HepG2 (cell line): ENCODE results near the gene STX10. TPM values are rescaled to one million over a fixed set of nuclear protein-coding genes. Genes with fewer than 3 reads are reported as not detected.

Source experiments
- ETV5 ChIP-seq: IDR thresholded peaks from 2 replicates; pipeline ENCODE4 v1.6.1; 2018; ENCODE audit warnings: missing biosample characterization, missing genetic modification reagents, inconsistent platforms, borderline replicate concordance
- GMEB1 ChIP-seq: sonication (generic); formaldehyde crosslinking; IDR thresholded peaks from 2 replicates; pipeline ENCODE4 v1.5.1; 2020; ENCODE audit warnings: missing genetic modification reagents, mild to moderate bottlenecking, borderline replicate concordance
- KAT2B ChIP-seq: fragments of 150-350 bp; IDR thresholded peaks from 2 replicates; pipeline ENCODE4 v1.6.1; 2014; ENCODE audit warnings: low read depth, low read length, borderline replicate concordance
- NR2F6 ChIP-seq, 2 experiments: IDR thresholded peaks; 2 replicates each; pipeline ENCODE4 v1.6.1; 2016; ENCODE audit warnings: antibody characterized with exemption in 1 of 2, mild to moderate bottlenecking in 1 of 2
- RAD51 ChIP-seq: fragments of 450-650 bp; IDR thresholded peaks from 2 replicates; pipeline ENCODE4 v1.6.1; 2016; ENCODE audit warnings: borderline replicate concordance
- ZNF280D ChIP-seq: sonication (generic); formaldehyde crosslinking; IDR thresholded peaks from 2 replicates; pipeline ENCODE4 v1.5.1; 2020; ENCODE audit warnings: mild to moderate bottlenecking, missing genetic modification reagents
- ZNF343 ChIP-seq: sonication (generic); formaldehyde crosslinking; IDR thresholded peaks from 2 replicates; pipeline ENCODE4 v1.4.0; 2020; ENCODE audit warnings: mild to moderate bottlenecking, missing genetic modification reagents
- ZNF777 ChIP-seq: sonication (generic); formaldehyde crosslinking; IDR thresholded peaks from 2 replicates; pipeline ENCODE4 v1.4.0; 2020; ENCODE audit warnings: missing genetic modification reagents
- polyA plus RNA-seq, 8 experiments: library from polyadenylated mRNA; depleted of rRNA in 3 of 8; stranded (reverse) in 7 of 8; unstranded in 1 of 8; fragments of >200 nt; fragmentation: Illumina TruSeq in 4 of 8; extraction: Trizol in 4 of 8; gene quantifications; 2 replicates each; pipeline versions ENCODE4 v1.2.1 to v1.2.3, GENCODE V29; 2011 to 2016; ENCODE audit warnings: low read depth in 4 of 8, missing spikeins in 1 of 8, mixed read lengths in 1 of 8; ENCODE audit not compliant: insufficient read depth in 1 of 8
- total RNA-seq, 5 experiments: library from RNA; depleted of rRNA; stranded (reverse); fragments of >200 nt; fragmentation: Illumina TruSeq; extraction: Trizol; gene quantifications; 2 replicates each; pipeline ENCODE4 v1.2.3, GENCODE V29; 2016; ENCODE audit warnings: low read depth in 1 of 5
- TF ChIP-seq, protein P1 (sequence below): sonication (generic); formaldehyde crosslinking; IDR thresholded peaks from 2 replicates; pipeline ENCODE4 v1.4.0; 2020; ENCODE audit warnings: missing genetic modification reagents, borderline replicate concordance
- TF ChIP-seq, protein P2 (sequence below): sonication (generic); formaldehyde crosslinking; IDR thresholded peaks from 2 replicates; pipeline ENCODE4 v1.4.0; 2020; ENCODE audit warnings: mild to moderate bottlenecking, missing genetic modification reagents, borderline replicate concordance
- TF ChIP-seq, protein P3 (sequence below): sonication (generic); formaldehyde crosslinking; IDR thresholded peaks from 2 replicates; pipeline ENCODE4 v1.5.1; 2020; ENCODE audit warnings: missing genetic modification reagents, mild to moderate bottlenecking, borderline replicate concordance
- TF ChIP-seq, protein P4 (sequence below): conservative IDR thresholded peaks from 2 replicates; pipeline ENCODE4 v1.6.1; 2018; ENCODE audit warnings: missing genetic modification reagents

The STX10 gene
- total and polyA plus RNA-seq, 2 of the 13 experiments (the other 11 are each of a cell fraction or from before 2014, with no cell fraction given), result 47.9 to 66.4 TPM

GRCh38 chr19:13164343-13165161, 14.4 kb upstream of the STX10 start (continued):
- TF ChIP-seq, protein P1, sequence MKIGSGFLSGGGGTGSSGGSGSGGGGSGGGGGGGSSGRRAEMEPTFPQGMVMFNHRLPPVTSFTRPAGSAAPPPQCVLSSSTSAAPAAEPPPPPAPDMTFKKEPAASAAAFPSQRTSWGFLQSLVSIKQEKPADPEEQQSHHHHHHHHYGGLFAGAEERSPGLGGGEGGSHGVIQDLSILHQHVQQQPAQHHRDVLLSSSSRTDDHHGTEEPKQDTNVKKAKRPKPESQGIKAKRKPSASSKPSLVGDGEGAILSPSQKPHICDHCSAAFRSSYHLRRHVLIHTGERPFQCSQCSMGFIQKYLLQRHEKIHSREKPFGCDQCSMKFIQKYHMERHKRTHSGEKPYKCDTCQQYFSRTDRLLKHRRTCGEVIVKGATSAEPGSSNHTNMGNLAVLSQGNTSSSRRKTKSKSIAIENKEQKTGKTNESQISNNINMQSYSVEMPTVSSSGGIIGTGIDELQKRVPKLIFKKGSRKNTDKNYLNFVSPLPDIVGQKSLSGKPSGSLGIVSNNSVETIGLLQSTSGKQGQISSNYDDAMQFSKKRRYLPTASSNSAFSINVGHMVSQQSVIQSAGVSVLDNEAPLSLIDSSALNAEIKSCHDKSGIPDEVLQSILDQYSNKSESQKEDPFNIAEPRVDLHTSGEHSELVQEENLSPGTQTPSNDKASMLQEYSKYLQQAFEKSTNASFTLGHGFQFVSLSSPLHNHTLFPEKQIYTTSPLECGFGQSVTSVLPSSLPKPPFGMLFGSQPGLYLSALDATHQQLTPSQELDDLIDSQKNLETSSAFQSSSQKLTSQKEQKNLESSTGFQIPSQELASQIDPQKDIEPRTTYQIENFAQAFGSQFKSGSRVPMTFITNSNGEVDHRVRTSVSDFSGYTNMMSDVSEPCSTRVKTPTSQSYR (CRISPR knock-in tag), result peak; percentile 99
- TF ChIP-seq RAD51, result no peak
- TF ChIP-seq GMEB1 (CRISPR knock-in tag), result peak; percentile 47; the same call in 1 of the 2 replicates
- TF ChIP-seq, protein P2, sequence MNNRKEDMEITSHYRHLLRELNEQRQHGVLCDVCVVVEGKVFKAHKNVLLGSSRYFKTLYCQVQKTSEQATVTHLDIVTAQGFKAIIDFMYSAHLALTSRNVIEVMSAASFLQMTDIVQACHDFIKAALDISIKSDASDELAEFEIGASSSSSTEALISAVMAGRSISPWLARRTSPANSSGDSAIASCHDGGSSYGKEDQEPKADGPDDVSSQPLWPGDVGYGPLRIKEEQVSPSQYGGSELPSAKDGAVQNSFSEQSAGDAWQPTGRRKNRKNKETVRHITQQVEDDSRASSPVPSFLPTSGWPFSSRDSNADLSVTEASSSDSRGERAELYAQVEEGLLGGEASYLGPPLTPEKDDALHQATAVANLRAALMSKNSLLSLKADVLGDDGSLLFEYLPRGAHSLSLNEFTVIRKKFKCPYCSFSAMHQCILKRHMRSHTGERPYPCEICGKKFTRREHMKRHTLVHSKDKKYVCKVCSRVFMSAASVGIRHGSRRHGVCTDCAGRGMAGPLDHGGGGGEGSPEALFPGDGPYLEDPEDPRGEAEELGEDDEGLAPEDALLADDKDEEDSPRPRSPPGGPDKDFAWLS (CRISPR knock-in tag), result no peak
- TF ChIP-seq ZNF777, result peak; percentile 32; the same call in 1 of the 2 replicates
- no peak for TF ChIP-seq ZNF343
- TF ChIP-seq, protein P3, sequence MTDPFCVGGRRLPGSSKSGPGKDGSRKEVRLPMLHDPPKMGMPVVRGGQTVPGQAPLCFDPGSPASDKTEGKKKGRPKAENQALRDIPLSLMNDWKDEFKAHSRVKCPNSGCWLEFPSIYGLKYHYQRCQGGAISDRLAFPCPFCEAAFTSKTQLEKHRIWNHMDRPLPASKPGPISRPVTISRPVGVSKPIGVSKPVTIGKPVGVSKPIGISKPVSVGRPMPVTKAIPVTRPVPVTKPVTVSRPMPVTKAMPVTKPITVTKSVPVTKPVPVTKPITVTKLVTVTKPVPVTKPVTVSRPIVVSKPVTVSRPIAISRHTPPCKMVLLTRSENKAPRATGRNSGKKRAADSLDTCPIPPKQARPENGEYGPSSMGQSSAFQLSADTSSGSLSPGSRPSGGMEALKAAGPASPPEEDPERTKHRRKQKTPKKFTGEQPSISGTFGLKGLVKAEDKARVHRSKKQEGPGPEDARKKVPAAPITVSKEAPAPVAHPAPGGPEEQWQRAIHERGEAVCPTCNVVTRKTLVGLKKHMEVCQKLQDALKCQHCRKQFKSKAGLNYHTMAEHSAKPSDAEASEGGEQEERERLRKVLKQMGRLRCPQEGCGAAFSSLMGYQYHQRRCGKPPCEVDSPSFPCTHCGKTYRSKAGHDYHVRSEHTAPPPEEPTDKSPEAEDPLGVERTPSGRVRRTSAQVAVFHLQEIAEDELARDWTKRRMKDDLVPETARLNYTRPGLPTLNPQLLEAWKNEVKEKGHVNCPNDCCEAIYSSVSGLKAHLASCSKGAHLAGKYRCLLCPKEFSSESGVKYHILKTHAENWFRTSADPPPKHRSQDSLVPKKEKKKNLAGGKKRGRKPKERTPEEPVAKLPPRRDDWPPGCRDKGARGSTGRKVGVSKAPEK (CRISPR knock-in tag), result no peak
- TF ChIP-seq, protein P4, sequence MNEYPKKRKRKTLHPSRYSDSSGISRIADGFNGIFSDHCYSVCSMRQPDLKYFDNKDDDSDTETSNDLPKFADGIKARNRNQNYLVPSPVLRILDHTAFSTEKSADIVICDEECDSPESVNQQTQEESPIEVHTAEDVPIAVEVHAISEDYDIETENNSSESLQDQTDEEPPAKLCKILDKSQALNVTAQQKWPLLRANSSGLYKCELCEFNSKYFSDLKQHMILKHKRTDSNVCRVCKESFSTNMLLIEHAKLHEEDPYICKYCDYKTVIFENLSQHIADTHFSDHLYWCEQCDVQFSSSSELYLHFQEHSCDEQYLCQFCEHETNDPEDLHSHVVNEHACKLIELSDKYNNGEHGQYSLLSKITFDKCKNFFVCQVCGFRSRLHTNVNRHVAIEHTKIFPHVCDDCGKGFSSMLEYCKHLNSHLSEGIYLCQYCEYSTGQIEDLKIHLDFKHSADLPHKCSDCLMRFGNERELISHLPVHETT (CRISPR knock-in tag), result peak; percentile 63
- TF ChIP-seq ZNF280D (CRISPR knock-in tag), result no peak
- no peak for TF ChIP-seq KAT2B
- TF ChIP-seq NR2F6 (IDR thresholded peaks at IDR 0.05), result 0 out of 2 replicates have a peak, but pooled peaks have one; percentile 35
- TF ChIP-seq NR2F6 (CRISPR knock-in tag; IDR thresholded peaks at IDR 0.05), result peak; percentile 65; the same call in 1 of the 2 replicates
- TF ChIP-seq ETV5 (CRISPR knock-in tag), result peak; percentile 99
